GM11168 (cell line): Measurements from ENCODE around the gene CDK17.
"Not testable (repeated sequence)": the region's sequence is repeated elsewhere in the genome, so short reads cannot be mapped to it uniquely, and the experiment has no call there.

ENCODE experiments used
- in situ Hi-C: fragments of 300-500 bp; cut with MboI; formaldehyde crosslinking; loops from one replicate; pipeline ENCODE4 v1.12.0; 2022; ENCODE audit warnings: low sequenced_read_pairs; ENCODE audit not compliant: unreplicated experiment

CDK17 gene

GRCh38 chr12:96396209-96396608 lies 4.0 kb downstream of the CDK17 start:
- in situ Hi-C loops = no loop called here

GRCh38 chr12:96395236-96395635 lies 5.0 kb downstream of the CDK17 start:
- in situ Hi-C loops = no loop called here

GRCh38 chr12:96393229-96393628 lies 7.0 kb downstream of the CDK17 start:
- in situ Hi-C loops = not testable (repeated sequence)

- in situ Hi-C loops = no loop called here
Observed at GRCh38 chr12:96392397-96392796, 7.8 kb downstream of the CDK17 start.

DNA sequence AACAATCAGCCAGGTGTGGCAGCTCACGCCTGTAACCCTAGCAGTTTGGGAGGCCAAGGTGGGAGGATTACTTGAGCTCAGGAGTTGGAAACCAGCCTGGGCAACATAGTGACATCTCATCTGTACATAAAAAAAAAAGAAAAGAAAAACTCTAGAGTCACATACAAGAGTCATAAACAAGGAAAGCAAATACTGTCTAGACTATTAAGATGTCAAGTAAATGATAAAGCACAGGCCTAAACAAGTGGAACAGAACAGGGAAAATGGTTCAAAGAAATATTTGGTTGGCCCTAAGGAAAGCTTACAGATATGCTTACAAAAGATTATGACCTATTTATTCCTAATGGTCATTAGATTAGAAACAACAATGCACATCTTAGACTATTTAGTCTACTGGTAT lies 12.3 kb downstream of the CDK17 start:
- in situ Hi-C loops = no loop called here

GRCh38 chr12:96386794-96387193 lies 13.4 kb downstream of the CDK17 start:
- in situ Hi-C loops = no loop called here

- in situ Hi-C loops = no loop called here
Observed at GRCh38 chr12:96383991-96384390, 16.2 kb downstream of the CDK17 start.

DNA sequence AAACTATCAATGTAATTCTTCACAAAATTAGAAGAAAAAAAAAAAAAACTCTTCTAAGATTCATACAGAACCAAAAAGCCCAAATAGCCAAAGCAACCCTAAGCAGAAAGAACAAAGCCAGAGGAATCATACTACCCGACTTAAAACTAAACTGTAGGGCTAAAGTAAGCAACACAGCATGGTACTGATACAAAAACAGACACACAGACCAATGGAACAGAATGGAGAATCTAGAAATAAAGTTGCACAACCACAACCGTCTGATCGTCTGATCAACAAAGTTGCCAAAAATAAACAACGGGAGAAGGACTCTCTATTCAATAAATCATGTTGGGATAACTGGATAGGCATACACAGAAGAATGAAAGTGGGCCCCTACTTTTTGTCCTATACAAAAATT lies 16.9 kb downstream of the CDK17 start:
- in situ Hi-C loops = no loop called here

DNA sequence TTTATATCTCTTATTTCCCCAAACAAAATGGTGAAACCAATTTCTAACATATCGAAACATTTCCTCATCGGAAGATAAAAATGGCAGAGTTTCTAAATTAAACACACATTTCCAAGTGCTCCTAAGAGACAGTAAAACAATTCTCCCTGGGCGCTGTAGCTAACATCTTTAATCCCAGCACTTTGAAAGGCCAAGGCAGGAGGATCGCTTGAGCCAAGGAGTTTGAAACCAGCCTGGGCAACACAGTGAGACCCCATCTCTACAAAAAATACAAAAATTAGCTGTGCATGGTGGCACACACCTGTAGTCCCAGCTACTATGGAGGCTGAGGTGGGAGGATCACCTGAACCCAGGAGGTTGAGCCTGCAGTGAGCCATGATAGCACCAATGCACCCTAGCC lies 20.5 kb downstream of the CDK17 start:
- in situ Hi-C loops = not testable (repeated sequence)

- in situ Hi-C loops = no loop called here
Observed at GRCh38 chr12:96378319-96378718, 21.9 kb downstream of the CDK17 start.

DNA sequence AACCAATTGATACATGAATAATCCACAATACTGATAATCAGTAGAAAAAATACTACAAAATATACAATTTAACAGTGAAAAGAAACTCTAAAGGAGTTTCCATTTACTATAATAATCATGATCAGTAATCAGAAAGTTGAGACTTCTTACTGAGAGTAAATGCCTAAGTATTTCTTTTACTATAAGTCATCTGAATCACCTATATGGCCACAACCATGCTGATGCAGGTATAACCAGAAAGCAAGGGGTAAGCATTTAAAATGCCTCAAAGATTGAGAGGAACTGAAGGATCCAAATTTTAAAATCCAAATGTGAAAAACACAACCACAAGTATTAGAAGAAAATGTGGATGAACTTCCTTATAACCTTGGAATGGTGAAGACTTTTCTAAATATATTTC lies 23.4 kb downstream of the CDK17 start:
- in situ Hi-C loops = no loop called here

- in situ Hi-C loops = no loop called here
Observed at GRCh38 chr12:96375841-96376604, 24.2 kb downstream of the CDK17 start.

GRCh38 chr12:96375170-96375569 lies 25.1 kb downstream of the CDK17 start:
- in situ Hi-C loops = no loop called here

DNA sequence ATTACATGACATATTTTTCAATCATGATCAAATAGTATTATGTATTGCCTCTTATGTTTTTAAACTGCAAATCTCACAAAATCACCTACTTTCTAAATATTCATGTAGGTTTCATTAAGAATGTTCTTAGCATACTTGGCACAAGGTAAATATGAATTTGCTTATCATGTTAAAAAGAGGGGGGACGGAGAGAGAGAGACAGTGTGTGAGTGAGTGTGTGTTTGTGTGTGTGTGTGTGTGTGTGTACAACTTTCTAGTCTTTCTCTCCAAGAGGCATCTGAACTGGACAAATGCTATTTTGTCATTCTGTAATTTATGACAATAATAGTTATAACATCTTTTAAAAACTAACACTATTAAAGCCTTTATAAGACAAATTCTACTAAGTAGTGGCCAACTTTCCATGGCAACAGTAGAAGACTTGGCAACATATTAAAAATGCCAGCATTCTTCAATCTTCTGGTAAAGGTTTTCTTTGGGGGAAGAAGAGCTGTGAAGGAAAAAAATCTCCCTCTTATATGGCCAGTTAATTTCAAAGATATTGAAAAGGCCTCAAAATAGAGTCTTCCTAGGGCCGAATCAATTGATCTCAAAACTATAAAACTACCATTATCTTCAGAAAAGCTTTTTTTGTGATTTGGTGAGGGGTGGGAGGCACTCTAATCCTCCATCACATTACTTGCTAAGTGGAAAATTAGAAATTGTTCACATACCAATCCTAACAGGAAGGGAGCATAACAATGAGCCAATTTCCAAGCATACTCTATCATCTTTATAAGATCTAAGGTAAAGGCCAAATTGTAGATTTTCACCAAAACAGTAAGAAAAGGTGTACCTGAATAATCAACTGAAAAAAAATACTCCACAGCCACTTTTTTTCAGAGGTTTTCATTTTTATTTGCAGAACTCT lies 28.2 kb downstream of the CDK17 start:
- in situ Hi-C loops = no loop called here

DNA sequence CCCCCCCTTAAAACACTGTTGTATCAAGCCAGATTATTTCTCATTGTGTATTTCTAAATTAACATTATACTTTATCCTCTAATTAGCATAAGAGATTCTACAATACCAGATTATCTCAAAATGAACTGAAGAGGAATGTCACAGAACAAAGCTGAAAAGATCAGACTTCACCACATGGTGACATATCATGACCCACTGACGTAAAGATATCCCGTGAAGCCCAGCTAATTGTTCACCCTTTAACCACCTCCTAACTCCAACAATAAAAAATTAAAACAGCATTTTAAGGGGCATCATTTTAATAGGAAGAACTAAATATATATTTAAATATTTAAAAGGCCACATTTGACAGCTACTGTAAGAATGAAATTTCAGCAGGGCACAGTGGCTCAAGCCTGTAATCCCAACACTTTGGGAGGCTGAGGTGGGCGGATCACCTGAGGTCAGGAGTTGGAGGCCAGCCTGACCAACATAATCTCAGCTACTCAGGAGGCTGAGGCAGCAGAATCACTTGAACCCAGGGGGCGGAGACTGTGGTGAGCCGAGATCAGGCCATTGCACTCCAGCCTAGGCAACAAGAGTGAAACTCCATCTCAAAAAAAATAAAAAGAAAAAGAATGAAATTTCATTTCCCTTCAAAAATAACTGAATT lies 29.0 kb downstream of the CDK17 start:
- in situ Hi-C loops = no loop called here

- in situ Hi-C loops = no loop called here
Observed at GRCh38 chr12:96368687-96369086, 31.6 kb downstream of the CDK17 start.

- in situ Hi-C loops = no loop called here
Observed at GRCh38 chr12:96368233-96368632, 32.0 kb downstream of the CDK17 start.

GRCh38 chr12:96366381-96366654 lies 33.9 kb downstream of the CDK17 start:
- in situ Hi-C loops = no loop called here

DNA sequence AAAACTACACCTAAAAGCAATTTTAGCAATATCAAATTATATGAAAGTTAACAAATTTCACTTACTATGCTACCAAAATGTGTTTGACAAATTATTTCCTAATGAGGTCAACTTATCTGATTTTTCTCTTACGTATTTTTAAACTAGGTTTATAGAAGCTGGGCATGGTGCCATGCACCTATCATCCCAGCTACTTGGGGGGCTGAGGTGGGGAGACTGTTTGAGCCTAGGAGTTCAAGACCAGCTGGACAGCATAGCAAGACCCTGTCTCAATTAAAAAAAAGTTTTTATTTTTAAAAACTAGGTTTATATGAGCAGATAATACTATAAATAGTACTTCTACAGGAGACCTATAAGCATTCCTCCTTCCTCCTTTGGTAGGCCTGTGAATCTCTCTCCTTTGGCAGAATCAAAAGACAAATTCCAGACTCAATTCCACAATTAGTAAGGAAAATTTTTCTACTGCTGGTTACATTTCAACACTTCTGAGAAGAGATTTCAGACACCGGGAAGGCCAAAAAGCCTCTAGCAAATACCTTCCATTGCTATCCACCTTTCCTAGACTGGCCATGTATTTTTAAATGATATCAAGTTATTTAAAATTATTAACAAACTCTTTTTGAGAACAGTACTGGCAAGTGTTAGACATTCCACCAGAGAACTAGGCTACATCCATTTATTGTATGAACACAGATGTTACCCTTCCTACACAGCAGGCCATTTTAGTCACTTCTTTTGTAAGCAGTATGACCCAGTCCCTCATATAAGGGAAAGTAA lies 34.4 kb downstream of the CDK17 start:
- in situ Hi-C loops = no loop called here

- in situ Hi-C loops = no loop called here
Observed at GRCh38 chr12:96364092-96364700, 36.0 kb downstream of the CDK17 start.
